ENCODE results near the gene ACY1. TPM values are rescaled to one million over a fixed set of nuclear protein-coding genes. Genes with fewer than 3 reads are reported as not detected.
A peak's percentile ranks its signal among the peaks of the same experiment; 100 is the strongest.

ACY1 gene
- polyA plus RNA-seq, 1 of the 3 experiments (the other 2 are of a cell fraction) = 93.0 TPM

DNA sequence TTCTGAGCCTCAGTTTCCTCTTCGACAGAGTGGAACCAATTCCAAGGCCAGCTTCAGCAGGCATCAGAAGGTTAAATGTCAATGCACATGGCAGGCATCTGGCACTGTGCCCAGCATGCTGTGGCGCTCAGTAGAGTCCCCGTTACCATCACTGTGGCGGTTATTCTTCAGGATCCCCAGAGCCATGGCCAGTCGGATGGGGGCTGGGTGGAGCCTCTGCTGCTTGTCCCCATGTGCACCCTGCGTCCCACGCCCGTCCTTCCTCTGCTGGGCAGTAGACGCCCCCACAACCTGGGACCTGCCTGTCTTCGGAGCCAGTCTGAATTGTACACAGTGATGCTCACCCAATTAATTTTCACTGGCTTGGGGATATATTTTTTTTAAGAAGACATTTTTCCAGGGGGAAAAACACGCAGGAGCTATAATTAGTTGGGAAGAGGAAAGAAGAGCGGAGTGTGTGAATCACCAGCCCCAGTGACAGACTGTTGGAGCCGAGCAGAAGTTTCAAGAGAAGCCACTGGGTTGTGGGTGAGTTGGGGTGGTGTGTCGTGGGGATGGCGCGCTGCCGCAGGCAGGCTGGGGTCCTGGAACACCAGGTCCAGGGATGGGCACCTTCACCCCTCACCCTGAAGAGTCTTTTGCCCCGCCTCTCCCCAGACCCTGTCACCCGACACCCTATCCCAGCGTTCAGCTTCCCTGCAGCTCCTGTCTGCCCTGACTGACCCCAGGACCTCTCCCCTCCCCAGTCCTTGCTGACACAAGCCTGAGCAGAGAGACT is 39.2 kb downstream of the ACY1 start:
- peaks cover 20 to 75% of the 10 kb centered on the region in 2 experiments; a peak in 2 of 4 replicates for H3K4me1 ChIP-seq (ENCODE audit: control insufficient read depth in 1 of 2, insufficient read depth in 2 of 2, low read depth in 1 of 2, low read length in 1 of 2)
- no peak for DNase-seq
- H3K79me2 ChIP-seq (ENCODE audit: insufficient read depth) = no peaks in the 10 kb centered on the region
- H3K9me2 ChIP-seq = no peaks in the 10 kb centered on the region
- no peaks in the 10 kb centered on the region for H3K27me3 ChIP-seq (ENCODE audit: insufficient read depth)
- POLR2A ChIA-PET = interaction anchor here (1.0 to 1.2 kb wide), 3 partner anchors 9 to 23 kb away, joined by 3 read pairs; no protein-coding TSS in a partner anchor
- no peak overlapping the region; the same call in 1 of the 2 replicates for H3K9ac ChIP-seq
- CTCF ChIA-PET = interaction anchor here (1.1 to 24.7 kb wide), 6 partner anchors 8 to 198 kb away, joined by 3 to 983 read pairs (median 5); partner anchors contain the start of gene DUSP7
- H3F3A ChIP-seq (replicated peaks; ENCODE audit: insufficient read depth) = peaks cover 3% of the 10 kb centered on the region
- H2AFZ ChIP-seq (ENCODE audit: low read depth) = peak overlapping the region; percentile 58; the same call in 1 of the 2 replicates
- peak overlapping the region; percentile 53 for H3K4me2 ChIP-seq
- no peak overlapping the region for H3K4me3 ChIP-seq (ENCODE audit: low read depth in 2 of 2, low read length in 1 of 2)
- H4K20me1 ChIP-seq (ENCODE audit: insufficient read depth) = no peaks in the 10 kb centered on the region
- no peaks in the 10 kb centered on the region for H3K9me3 ChIP-seq
- 67% methylated on average over 13 of the region's 20 CpGs for WGBS (ENCODE audit: low lambda C conversion rate)
- peak overlapping the region; percentile 40 to 88 for H3K27ac ChIP-seq (ENCODE audit: low read depth in 2 of 2, low read length in 1 of 2)
- peak; percentile 55; the same call in 1 of the 2 replicates for TF ChIP-seq NFIC (IDR thresholded peaks at IDR 0.05; ENCODE audit: borderline replicate concordance)
- TF ChIP-seq MXI1 (IDR thresholded peaks at IDR 0.05; ENCODE audit: low read depth, low read length) = no peak
- no peak for TF ChIP-seq SMC3 (IDR thresholded peaks at IDR 0.05; ENCODE audit: low read depth, low read length)
- H3K36me3 ChIP-seq (replicated peaks in 1 of 2; ENCODE audit: control insufficient read depth in 1 of 2, insufficient read depth in 2 of 2, low read length in 1 of 2) = no peaks in the 10 kb centered on the region

- ChIA-PET CTCF (interaction anchor here (1.1 to 24.7 kb wide), 6 partner anchors 9 to 197 kb away, joined by 3 to 983 read pairs (median 5); partner anchors contain the start of gene DUSP7), POLR2A (interaction anchor here (1.0 kb wide), 1 partner anchor 13 kb away, joined by 3 read pairs; no protein-coding TSS in a partner anchor)
- no peaks in the 10 kb centered on the region for H3K27me3 ChIP-seq (ENCODE audit: insufficient read depth)
- H3F3A ChIP-seq (replicated peaks; ENCODE audit: insufficient read depth) = peaks cover 3% of the 10 kb centered on the region
- H3K36me3 ChIP-seq (replicated peaks in 1 of 2; ENCODE audit: control insufficient read depth in 1 of 2, insufficient read depth in 2 of 2, low read length in 1 of 2) = no peaks in the 10 kb centered on the region
- no peaks in the 10 kb centered on the region for H3K79me2 ChIP-seq (ENCODE audit: insufficient read depth)
- no peaks in the 10 kb centered on the region for H3K9me2 ChIP-seq
- peak overlapping the region; percentile 53 for H3K4me2 ChIP-seq
- H3K9ac ChIP-seq = no peak overlapping the region
- H3K4me1 ChIP-seq (ENCODE audit: control insufficient read depth in 1 of 2, insufficient read depth in 2 of 2, low read depth in 1 of 2, low read length in 1 of 2) = peaks cover 20 to 75% of the 10 kb centered on the region in 2 experiments; a peak in 2 of 4 replicates
- H2AFZ ChIP-seq (ENCODE audit: low read depth) = peak overlapping the region; percentile 68; the same call in 1 of the 2 replicates
- 90% methylated on average over 3 of the region's 3 CpGs for WGBS (ENCODE audit: low lambda C conversion rate)
- no peak overlapping the region for H3K4me3 ChIP-seq (ENCODE audit: low read depth in 2 of 2, low read length in 1 of 2)
- H4K20me1 ChIP-seq (ENCODE audit: insufficient read depth) = no peaks in the 10 kb centered on the region
- H3K27ac ChIP-seq (ENCODE audit: low read depth in 2 of 2, low read length in 1 of 2) = peak overlapping the region; percentile 40 to 88
- no peaks in the 10 kb centered on the region for H3K9me3 ChIP-seq
- no peak for DNase-seq
- TF ChIP-seq FOXM1 (IDR thresholded peaks at IDR 0.05; ENCODE audit: low read depth) = no peak
- no peak for TF ChIP-seq CHD2 (IDR thresholded peaks at IDR 0.05; ENCODE audit: low read length, partially characterized antibody)
- TF ChIP-seq TEAD4 (IDR thresholded peaks at IDR 0.05; ENCODE audit: borderline replicate concordance, insufficient read depth) = no peak
- TF ChIP-seq EP300 (IDR thresholded peaks at IDR 0.05; ENCODE audit: borderline replicate concordance in 1 of 2, low read depth in 1 of 2, low read length in 1 of 2) = no peak
- no peak for TF ChIP-seq MAX (IDR thresholded peaks at IDR 0.05; ENCODE audit: low read depth)
- TF ChIP-seq, protein P1, sequence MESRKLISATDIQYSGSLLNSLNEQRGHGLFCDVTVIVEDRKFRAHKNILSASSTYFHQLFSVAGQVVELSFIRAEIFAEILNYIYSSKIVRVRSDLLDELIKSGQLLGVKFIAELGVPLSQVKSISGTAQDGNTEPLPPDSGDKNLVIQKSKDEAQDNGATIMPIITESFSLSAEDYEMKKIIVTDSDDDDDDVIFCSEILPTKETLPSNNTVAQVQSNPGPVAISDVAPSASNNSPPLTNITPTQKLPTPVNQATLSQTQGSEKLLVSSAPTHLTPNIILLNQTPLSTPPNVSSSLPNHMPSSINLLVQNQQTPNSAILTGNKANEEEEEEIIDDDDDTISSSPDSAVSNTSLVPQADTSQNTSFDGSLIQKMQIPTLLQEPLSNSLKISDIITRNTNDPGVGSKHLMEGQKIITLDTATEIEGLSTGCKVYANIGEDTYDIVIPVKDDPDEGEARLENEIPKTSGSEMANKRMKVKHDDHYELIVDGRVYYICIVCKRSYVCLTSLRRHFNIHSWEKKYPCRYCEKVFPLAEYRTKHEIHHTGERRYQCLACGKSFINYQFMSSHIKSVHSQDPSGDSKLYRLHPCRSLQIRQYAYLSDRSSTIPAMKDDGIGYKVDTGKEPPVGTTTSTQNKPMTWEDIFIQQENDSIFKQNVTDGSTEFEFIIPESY (IDR thresholded peaks at IDR 0.05; ENCODE audit: borderline replicate concordance, low read depth) = no peak
- no peak for TF ChIP-seq GATA2 (CRISPR knock-in tag; IDR thresholded peaks at IDR 0.05)
- TF ChIP-seq RFX5 (IDR thresholded peaks at IDR 0.05; ENCODE audit: low read length) = no peak
- TF ChIP-seq MEF2A (IDR thresholded peaks at IDR 0.05; ENCODE audit: borderline replicate concordance, low read depth) = no peak
- TF ChIP-seq, protein P2, sequence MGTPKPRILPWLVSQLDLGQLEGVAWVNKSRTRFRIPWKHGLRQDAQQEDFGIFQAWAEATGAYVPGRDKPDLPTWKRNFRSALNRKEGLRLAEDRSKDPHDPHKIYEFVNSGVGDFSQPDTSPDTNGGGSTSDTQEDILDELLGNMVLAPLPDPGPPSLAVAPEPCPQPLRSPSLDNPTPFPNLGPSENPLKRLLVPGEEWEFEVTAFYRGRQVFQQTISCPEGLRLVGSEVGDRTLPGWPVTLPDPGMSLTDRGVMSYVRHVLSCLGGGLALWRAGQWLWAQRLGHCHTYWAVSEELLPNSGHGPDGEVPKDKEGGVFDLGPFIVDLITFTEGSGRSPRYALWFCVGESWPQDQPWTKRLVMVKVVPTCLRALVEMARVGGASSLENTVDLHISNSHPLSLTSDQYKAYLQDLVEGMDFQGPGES (IDR thresholded peaks at IDR 0.05; ENCODE audit: low read depth, low read length) = no peak
- TF ChIP-seq RCOR1 (IDR thresholded peaks at IDR 0.05; ENCODE audit: low read length) = no peak
- TF ChIP-seq FOSL2 (IDR thresholded peaks at IDR 0.05; ENCODE audit: borderline replicate concordance, low read depth) = no peak
- TF ChIP-seq, protein P3, sequence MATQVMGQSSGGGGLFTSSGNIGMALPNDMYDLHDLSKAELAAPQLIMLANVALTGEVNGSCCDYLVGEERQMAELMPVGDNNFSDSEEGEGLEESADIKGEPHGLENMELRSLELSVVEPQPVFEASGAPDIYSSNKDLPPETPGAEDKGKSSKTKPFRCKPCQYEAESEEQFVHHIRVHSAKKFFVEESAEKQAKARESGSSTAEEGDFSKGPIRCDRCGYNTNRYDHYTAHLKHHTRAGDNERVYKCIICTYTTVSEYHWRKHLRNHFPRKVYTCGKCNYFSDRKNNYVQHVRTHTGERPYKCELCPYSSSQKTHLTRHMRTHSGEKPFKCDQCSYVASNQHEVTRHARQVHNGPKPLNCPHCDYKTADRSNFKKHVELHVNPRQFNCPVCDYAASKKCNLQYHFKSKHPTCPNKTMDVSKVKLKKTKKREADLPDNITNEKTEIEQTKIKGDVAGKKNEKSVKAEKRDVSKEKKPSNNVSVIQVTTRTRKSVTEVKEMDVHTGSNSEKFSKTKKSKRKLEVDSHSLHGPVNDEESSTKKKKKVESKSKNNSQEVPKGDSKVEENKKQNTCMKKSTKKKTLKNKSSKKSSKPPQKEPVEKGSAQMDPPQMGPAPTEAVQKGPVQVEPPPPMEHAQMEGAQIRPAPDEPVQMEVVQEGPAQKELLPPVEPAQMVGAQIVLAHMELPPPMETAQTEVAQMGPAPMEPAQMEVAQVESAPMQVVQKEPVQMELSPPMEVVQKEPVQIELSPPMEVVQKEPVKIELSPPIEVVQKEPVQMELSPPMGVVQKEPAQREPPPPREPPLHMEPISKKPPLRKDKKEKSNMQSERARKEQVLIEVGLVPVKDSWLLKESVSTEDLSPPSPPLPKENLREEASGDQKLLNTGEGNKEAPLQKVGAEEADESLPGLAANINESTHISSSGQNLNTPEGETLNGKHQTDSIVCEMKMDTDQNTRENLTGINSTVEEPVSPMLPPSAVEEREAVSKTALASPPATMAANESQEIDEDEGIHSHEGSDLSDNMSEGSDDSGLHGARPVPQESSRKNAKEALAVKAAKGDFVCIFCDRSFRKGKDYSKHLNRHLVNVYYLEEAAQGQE (IDR thresholded peaks at IDR 0.05; ENCODE audit: low read depth, low read length) = no peak
- no peak for TF ChIP-seq RXRA (IDR thresholded peaks at IDR 0.05; ENCODE audit: borderline replicate concordance, low read depth)
Measured at GRCh38 chr3:52023101-52023770, 39.9 kb downstream of the ACY1 start.
